ENCODE results near the gene BRF1. TPM values are rescaled to one million over a fixed set of nuclear protein-coding genes. Genes with fewer than 3 reads are reported as not detected.

Gene BRF1
- total and polyA plus RNA-seq, 2 of the 8 experiments (the other 6 are each of a cell fraction or from before 2014, with no cell fraction given): 7.7 to 18.3 TPM

DNA sequence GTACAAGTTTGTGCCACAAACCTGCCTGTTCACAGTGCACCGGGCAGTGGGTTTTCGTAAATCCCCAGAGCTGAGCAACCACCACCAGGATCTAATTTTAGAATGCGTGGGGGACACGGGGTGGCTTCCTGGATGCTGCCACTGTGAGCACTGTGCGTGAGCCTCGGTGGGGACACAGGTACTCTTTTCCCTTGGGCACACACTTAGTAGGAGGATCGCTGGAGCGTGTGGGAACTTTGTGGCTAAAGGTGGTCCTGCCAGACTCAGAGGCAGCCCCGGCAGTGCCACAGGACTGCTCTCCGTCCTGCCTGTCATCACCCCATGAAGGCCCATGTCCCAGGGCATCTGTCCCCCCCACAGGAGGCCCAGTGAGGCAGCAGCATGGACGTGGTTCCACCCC is 31.4 kb downstream of the BRF1 start:
- Histone ChIP-seq H4K8ac (ENCODE audit: extremely low read depth, insufficient read depth, low read length) (no peak overlapping the region), H3K14ac (ENCODE audit: insufficient read length) (no peak overlapping the region), H2AFZ (ENCODE audit: low read length) (no peak overlapping the region), H2BK15ac (ENCODE audit: low read length) (no peak overlapping the region), H2BK5ac (ENCODE audit: low read depth, low read length) (no peak overlapping the region), H2AK5ac (ENCODE audit: low read depth, low read length) (no peak overlapping the region), H3K79me1 (ENCODE audit: low read depth, low read length) (no peaks in the 10 kb centered on the region; the same call in 1 of the 2 replicates), H3K4me1 (replicated peaks in 1 of 4; ENCODE audit: control insufficient read depth in 3 of 4, insufficient read depth in 4 of 4, low read length in 3 of 4) (no peaks in the 10 kb centered on the region), H3K36me3 (ENCODE audit: control insufficient read depth in 2 of 4, insufficient read depth in 4 of 4, low read length in 3 of 4) (no peaks in the 10 kb centered on the region; a peak in 1 of 8 replicates), H3K79me2 (ENCODE audit: control insufficient read depth in 1 of 2, insufficient read depth in 2 of 2, low read length in 2 of 2) (no peaks in the 10 kb centered on the region), H3K18ac (ENCODE audit: extremely low read depth, low read length) (no peak overlapping the region), H3K23ac (ENCODE audit: insufficient read length) (no peak overlapping the region), H4K5ac (ENCODE audit: insufficient read length, low read depth, low read length) (no peak overlapping the region), H4K91ac (replicated peaks; ENCODE audit: insufficient read length, low read length) (no peak overlapping the region), H3K4ac (replicated peaks; ENCODE audit: insufficient read length, low read depth, low read length) (no peak overlapping the region), H3K27ac (ENCODE audit: low read depth, low read length) (no peak overlapping the region), H3K4me2 (ENCODE audit: insufficient read depth in 1 of 2, low read depth in 2 of 2, low read length in 2 of 2) (no peak overlapping the region), H3K27me3 (replicated peaks in 1 of 4; ENCODE audit: control insufficient read depth in 3 of 4, extremely low read depth in 1 of 4, insufficient read depth in 3 of 4, low read length in 3 of 4) (no peaks in the 10 kb centered on the region), H2BK20ac (ENCODE audit: low read length) (no peak overlapping the region), H3K9me3 (ENCODE audit: insufficient read depth in 2 of 2, low read depth in 1 of 2, low read length in 1 of 2) (no peaks in the 10 kb centered on the region), H3K4me3 (ENCODE audit: extremely low read depth in 1 of 4, insufficient read depth in 2 of 4, low read depth in 3 of 4, low read length in 4 of 4) (no peak overlapping the region), H3K9ac (replicated peaks in 1 of 4; ENCODE audit: extremely low read depth in 1 of 4, low read depth in 3 of 4, low read length in 3 of 4) (no peak overlapping the region), H2BK12ac (ENCODE audit: low read depth, low read length) (no peak overlapping the region), H3K23me2 (ENCODE audit: low read depth, low read length) (no peaks in the 10 kb centered on the region), H4K20me1 (replicated peaks in 1 of 2; ENCODE audit: control insufficient read depth in 1 of 2, insufficient read depth in 2 of 2, low read length in 2 of 2) (peaks cover 4 to 6% of the 10 kb centered on the region in 2 experiments), H3K56ac (replicated peaks; ENCODE audit: insufficient read length, low read depth, low read length) (no peak overlapping the region), H2BK120ac (replicated peaks; ENCODE audit: low read depth, low read length) (no peak overlapping the region)
- FAIRE-seq (no peak), DNase-seq (ENCODE audit: low read depth in 1 of 2, low spot score in 2 of 2) (no peak)
- ChIA-PET POLR2A (ENCODE audit: partially characterized antibody) (no interaction called here), CTCF (ENCODE audit: partially characterized antibody) (interaction anchor here (0.8 to 3.0 kb wide), 4 partner anchors 11 to 82 kb away, joined by 3 to 9 read pairs (median 6); no protein-coding TSS in a partner anchor)
- WGBS, 2 experiments (ENCODE audit: extremely low coverage in 1 of 2, insufficient coverage in 1 of 2, insufficient read length in 1 of 2, insufficient replicate concordance in 2 of 2, low coverage in 1 of 2, low lambda C conversion rate in 2 of 2, missing lambda C conversion rate in 1 of 2): 85% methylated on average over 11 of the region's 11 CpGs; no CpG with 5 or more reads in 1 of the 2 experiments
- TF ChIP-seq CHD2 (IDR thresholded peaks at IDR 0.05; ENCODE audit: low read length) (no peak), SIN3A (conservative IDR thresholded peaks at IDR 0.05 in 1 of 2, IDR thresholded peaks at IDR 0.05 in 1 of 2; ENCODE audit: low read depth in 1 of 2, low read length in 2 of 2) (no peak), JUND (IDR thresholded peaks at IDR 0.05; ENCODE audit: low read length) (no peak), KDM5A (IDR thresholded peaks at IDR 0.05; ENCODE audit: low read length) (no peak), CHD1 (IDR thresholded peaks at IDR 0.05; ENCODE audit: low read depth, low read length) (no peak), TBP (IDR thresholded peaks at IDR 0.05; ENCODE audit: low read depth, low read length) (no peak), RNF2 (IDR thresholded peaks at IDR 0.05; ENCODE audit: borderline replicate concordance, low read depth, low read length, missing control alignments, poor library complexity, severe bottlenecking) (no peak), KDM1A (IDR thresholded peaks at IDR 0.05; ENCODE audit: borderline replicate concordance, low read length) (no peak), SIX5 (IDR thresholded peaks at IDR 0.05; ENCODE audit: low read depth, low read length) (no peak), ASH2L (IDR thresholded peaks at IDR 0.05; ENCODE audit: low read length) (no peak), POLR2A (IDR thresholded peaks at IDR 0.05; ENCODE audit: control extremely low read depth in 1 of 2, low read depth in 2 of 2, low read length in 2 of 2) (no peak), TAF7 (optimal IDR thresholded peaks at IDR 0.05; ENCODE audit: borderline replicate concordance, low read depth, low read length) (no peak), CEBPB (IDR thresholded peaks at IDR 0.05; ENCODE audit: low read depth, low read length) (no peak), HDAC6 (IDR thresholded peaks at IDR 0.05; ENCODE audit: low read depth, low read length) (no peak), TCF12 (IDR thresholded peaks at IDR 0.05; ENCODE audit: low read depth, low read length) (no peak), SIRT6 (IDR thresholded peaks at IDR 0.05; ENCODE audit: low read length) (no peak)
